GM19455 (cell line): ENCODE data around the gene KCTD13.
"Not testable (repeated sequence)": the region's sequence is repeated elsewhere in the genome, so short reads cannot be mapped to it uniquely, and the experiment has no call there.

Experiments used
- ATAC-seq: cut with Tn5 transposase; IDR thresholded peaks from one replicate; pipeline ENCODE4 v1.9.1; 2021; ENCODE audit not compliant: unreplicated experiment

Gene KCTD13

DNA sequence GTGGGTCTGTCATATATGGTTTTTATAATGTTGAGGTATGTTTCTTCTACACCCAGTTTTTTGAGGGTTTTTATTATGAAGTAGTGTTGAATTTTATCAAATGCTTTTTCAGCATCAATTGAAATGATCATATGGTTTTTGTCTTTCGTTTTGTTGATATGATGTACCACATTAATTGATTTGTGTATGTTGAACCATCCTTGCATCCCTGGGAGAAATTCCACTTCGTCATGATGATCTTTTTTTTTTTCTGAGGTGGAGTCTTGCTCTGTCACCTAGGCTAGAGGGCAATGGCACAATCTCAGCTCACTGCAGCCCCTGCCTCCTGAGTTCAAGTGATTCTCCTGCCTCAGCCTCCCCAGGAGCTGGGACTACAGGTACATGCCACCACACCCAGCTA is 21.9 kb upstream of the KCTD13 start:
- no peak for ATAC-seq

DNA sequence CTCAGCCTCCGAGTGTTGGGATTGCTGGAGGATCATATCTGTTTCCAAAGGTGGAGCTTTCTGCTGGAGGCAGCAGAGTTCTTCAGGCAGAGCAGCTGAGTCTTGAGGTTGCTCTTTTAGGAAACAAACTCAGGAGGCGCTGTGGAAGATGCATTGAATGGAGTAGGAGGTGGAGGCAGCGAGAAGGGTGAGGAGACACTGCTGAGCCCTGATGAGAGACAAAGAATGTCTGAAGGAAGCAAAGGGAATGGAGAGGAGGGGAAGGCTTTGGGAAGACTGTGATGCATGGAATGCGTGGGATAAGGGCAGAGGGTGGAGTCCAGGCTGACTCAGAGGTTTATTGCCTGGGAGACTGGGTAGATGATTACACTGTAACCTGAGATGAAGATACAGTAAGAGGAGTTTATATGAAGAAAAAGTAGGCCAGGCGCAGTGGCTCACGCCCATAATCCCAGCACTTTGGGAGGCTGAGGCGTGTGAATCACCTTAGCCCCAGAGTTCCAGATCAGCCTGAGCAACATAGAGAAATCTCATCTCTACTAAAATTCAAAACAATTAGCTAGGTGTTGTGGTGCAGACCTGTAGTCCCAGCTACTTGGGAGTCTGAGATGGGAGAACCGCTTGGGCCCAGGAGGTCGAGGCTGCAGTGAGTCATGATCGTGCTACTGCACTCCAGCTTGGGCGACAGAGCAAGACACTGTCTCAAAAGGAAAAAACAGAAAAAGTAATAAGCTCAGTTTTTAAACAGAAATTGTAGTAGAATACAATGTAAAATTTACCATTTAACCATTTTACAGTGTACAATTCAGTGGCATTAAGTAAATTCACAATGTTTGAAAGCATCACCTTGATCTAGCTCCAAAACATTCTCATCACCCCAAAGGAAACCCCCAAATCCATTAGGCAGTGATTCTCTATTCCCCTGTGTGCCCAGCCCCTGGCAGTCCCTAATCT is 18.1 kb upstream of the KCTD13 start:
- no peak for ATAC-seq

DNA sequence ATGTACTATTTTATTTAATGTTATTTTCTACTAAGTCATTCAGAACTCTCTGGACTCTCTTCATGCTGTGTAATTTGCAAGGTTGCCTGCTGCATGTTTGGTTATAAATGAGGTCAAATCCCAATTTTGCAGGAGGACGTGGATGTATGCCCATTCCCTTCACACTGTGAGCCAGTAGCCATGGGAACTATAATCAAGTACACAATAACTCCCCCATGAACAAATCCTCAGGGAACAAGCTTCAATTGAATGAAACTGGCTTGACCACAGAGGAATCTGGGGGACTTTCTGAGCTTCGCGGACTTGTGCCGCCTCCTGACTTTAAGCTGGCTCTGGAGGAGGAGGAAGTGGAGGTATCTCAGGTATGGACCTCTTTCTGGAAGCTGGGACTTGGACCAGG is 14.6 kb upstream of the KCTD13 start:
- no peak for ATAC-seq

DNA sequence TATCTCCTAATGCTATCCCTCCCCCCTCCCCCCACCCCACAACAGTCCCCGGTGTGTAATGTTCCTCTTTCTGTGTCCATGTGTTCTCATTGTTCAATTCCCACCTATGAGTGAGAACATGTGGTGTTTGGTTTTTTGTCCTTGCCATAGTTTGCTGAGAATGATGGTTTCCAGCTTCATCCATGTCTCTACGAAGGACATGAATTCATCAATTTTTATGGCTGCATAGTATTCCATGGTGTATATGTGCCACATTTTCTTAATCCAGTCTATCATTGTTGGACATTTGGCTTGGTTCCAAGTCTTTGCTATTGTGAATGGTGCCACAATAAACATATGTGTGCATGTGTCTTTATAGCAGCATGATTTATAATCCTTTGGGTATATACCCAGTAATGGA is 5.7 kb upstream of the KCTD13 start:
- ATAC-seq = not testable (repeated sequence)

DNA sequence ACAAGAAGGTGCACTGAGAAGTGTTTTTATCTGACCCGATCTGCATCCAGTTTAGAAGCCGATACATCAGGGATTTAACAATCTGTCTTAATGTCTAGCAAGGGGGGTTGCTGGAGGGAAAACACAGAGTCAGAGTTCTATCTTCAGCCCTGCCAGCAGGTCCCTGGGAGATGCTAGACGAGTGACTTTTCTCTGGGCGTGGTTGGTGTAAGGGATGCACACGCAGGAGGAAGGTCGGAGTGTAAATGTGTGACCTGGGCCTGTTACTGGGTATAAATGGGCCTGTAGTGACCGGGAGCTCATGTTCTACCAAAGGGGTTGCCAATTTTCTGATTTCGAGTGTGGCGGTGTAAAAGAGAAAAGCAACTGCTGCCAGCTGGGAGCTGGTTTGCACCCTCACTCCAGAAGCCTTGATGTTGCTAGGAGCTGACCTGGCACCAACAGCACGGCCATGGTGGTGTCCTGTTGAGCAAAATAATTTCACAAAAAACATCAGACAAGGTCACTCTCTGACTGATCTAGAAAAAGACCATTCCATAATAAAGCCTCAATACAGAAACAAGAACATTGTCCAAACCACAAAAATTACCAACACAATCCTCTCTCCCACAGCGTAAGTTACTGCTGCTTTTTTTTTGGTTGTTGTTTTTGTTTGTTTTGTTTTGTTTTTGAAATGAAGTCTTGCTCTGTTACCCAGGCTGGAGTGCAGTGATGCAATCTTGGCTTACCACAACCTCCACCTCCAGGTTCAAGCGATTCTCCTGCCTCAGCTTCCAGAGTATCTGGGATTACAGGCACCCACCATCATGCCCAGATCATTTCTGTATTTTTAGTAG is 1.3 kb upstream of the KCTD13 start:
- no peak for ATAC-seq

DNA sequence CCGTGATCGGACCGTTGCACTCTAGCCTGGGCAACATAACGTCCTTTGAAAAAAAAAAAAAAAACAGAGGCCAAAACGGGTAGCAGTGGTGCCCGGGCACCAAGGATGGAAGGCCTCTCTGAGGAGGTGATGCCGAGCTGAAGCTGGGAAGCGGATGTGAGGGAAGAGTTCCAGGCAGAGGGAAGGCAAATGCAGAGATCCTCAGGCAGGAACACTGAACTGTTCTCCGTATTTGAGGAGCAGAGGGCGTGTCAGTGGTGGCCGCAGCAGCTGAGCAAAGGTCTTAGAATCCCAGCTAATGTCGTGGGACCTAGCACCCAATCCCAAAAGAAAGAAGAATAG is 656 bp upstream of the KCTD13 start:
- ATAC-seq = no peak

DNA sequence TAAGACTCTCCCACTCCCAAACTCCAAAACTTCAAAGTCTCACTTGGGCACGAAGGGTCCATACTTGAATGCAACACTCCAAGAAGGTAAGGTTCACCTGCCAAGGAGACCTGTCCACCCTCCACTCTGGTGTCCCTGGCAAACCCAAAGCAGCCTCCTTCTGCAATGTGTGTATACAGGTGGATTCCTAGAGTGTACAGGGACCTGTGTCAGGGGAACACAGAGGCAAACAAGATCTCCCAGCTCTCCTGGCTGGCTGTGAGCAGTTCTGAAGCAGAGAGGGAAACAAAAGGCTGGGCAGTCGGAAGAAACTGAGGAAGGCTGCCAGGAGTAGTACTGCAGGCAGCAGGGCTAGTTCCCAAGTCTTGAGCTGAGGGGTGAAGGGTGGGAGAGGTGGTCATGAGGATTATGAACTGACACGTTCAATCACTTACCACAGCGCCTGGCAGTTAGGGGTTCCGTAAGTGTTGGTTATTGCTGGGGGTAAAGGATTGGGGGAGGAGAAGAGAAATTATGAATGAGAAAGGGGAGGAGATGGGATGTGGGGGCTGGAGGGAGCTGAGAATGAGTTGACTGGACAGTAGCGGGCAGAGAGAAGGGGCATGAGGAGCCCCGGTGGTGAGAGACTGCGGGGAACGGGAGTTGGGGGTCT is 795 bp downstream of the KCTD13 start:
- ATAC-seq = no peak

DNA sequence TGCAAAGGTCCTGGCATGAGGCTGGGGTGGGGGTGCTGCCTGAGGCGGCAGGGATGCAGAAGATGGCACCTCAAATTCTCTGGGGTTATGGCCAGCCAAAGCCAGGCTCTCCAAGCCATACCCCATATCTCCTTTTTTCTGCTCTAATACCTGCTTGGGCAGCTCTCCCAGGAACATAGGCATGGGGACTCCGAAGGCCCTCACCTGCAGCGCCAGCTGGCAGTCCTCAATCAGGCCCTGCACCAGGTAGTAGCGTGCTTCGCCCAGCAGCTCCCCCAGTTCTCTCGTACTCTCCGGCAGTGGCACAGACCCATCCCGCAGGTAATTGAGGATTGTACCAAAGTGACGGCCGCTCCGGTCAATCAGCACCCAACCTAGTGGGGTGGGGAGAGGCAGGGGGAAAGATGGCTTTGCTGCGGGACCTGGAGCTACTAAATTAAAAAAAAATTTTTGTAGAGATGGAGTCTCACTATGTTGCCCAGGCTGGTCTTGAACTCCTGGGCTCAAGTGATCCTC is 3.0 kb downstream of the KCTD13 start:
- no peak for ATAC-seq

DNA sequence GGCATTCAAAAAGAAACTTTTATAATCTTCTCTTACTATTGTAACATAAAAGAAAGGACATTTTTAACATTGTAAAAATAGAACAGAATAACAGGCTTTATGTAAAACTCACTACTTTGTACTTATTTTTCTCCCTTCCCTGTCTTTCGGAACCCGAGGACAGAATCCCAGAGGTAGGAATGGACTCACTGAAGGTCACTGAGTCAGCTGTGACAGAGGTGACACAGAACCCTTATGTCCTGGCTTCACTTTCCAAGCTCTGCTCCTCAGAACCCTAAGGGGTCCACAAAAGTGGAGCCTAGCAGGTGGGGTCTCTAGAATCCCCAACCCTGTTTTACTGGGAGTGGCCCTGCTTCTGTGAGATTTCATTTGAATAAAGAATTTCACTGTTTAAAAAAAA is 3.7 kb downstream of the KCTD13 start:
- ATAC-seq = no peak

DNA sequence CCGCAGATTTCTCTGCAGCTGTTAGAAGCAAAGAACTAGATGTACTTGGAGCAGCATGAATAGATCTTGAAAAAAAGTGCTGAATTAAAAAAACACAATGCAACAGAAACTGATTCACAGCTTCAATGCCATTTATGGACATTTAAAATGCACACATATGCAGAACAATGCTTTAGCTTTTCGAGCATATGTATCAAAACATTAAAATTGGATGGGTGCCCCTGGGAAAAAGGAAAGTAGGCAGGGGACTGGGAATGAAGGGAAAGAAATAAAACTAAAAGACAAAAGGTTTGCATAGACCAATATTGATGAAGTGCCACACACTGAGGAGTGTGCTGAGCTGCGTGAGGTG is 5.0 kb downstream of the KCTD13 start:
- no peak for ATAC-seq

DNA sequence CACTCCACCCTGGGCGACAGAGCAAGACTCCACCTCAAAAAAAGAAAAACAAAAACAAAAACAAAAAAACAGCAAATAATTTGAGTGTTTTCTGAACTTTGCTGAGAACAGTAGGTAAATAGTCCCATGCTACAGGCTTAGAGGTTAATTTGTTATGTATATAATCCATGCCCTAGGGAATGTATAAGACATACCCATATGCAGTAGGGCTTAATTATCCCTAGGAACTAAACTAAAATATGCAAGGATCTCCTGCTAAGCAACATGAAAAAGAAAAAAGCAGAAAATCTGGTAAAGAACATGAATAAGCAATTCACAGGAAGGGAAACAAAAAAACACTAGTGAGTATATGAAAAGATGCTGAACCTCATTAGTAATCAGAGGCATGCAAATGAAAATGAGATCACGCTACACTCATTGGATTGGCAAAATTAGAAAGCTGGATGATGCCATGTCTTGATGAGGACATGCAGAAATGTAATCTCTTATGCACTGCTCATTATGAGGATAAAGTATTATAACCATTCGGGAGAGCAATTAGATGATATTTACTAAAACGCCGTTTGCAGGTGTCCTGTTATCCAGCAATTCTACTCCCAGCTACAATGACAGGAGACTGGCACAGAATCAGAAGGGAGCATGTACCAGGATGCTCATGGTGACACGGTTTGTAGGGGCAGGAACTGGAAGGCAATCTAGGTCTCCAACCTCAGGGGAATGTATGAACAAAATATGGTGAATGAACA is 5.6 kb downstream of the KCTD13 start:
- ATAC-seq = no peak

DNA sequence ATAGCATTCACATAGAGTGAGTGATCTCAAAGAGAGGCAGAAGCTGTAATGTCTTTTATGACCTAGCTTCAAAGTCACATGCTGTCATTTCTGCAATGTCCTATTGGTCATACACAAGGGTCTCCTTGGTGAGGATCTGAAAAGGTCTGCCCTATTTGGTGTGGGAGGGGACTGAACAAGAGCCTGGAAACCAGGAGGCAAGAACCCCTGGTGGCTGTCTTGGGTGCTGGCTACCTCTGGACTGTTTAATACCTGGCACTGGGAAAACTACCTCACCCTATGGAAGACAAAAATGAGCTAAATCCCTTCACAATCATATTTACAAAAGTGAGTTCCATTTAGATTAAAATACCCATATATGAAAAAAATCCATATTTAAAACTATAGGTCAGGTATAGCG is 9.0 kb downstream of the KCTD13 start:
- no peak for ATAC-seq

DNA sequence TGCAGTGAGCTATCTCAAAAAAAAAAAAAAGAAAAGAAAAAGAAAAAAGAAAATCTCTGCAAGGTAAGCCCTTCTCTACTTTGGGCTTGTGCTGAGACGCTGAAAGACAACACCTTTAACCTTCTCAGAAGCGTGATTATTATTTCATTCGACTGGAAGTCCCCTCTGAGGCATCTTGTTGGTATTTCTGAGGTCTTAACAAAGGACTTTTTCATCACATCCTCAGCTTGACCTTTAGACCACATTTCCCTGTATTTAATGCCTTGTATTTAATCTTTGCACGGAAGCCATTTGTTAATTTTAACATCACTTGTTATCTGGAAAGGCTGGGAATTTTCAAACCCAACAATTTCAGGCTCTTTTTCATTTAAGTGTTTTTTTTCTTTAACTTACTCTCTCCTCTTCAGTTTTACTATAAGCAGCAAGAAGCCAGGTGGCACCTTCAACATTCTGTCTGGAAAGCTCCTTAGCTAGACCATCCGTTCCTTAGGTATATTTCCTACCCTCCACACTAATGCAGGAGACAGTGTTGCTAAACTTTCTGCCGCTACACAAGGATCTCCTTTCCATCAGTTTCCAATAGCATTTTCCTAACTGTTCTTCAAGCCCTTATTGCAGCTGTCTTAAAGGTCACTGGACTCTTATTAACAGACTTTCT is 10.3 kb downstream of the KCTD13 start:
- no peak for ATAC-seq

DNA sequence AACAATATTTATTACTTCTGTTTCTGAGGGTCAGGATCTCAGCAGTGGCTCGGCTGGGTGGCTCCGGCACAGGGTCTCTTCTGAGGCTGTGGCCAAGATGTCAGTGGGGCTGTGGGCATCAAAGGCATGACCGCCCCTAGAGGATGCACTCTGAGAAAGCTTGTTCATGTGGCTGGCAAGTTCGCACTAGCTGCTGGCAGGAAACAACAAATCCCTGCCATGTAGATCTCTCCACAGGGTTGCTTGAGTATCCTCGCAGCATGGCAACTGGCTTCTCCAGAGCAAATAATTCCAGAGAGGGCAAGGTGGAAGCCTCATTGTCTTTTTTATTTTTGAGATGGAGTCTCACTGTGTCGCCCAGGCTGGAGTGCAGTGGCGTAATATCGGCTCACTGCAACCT is 12.5 kb downstream of the KCTD13 start:
- ATAC-seq = no peak

DNA sequence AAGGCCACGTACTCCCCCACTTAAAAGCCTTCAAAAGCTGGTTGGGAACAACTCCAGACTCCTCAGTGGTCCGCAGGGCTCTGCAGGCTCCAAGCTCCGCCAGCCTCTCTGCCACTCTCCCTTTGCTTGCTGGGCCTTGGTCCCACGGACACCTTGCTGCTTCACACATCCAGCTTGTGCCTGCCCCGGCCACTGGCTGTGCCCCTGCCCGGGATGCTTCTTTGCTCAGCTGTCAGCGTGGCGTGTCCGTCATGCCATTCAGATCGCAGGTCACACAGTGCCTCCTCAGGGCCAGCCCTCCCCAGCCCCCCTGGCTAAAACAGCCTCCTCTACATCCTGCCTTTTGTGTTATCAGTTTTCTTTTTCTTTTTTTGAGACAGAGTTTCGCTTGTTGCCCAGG is 13.9 kb downstream of the KCTD13 start:
- no peak for ATAC-seq

DNA sequence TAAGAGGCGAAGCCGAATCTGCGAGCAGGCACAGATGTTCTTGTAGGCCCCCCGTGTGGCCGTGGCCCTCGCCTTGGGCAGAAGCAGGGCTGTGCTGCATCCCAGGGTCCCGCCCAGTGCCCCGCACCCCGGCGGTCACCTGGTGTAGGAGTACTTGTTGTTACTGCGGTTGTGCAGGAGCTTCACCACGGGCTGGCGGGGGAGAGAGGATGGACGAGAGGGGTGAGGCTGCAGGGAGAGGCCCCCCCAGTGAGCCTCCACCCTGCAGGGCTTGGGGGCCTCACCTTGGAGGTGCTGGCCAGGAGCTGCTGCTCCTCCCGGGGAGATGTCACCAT is 14.4 kb downstream of the KCTD13 start:
- ATAC-seq = no peak

DNA sequence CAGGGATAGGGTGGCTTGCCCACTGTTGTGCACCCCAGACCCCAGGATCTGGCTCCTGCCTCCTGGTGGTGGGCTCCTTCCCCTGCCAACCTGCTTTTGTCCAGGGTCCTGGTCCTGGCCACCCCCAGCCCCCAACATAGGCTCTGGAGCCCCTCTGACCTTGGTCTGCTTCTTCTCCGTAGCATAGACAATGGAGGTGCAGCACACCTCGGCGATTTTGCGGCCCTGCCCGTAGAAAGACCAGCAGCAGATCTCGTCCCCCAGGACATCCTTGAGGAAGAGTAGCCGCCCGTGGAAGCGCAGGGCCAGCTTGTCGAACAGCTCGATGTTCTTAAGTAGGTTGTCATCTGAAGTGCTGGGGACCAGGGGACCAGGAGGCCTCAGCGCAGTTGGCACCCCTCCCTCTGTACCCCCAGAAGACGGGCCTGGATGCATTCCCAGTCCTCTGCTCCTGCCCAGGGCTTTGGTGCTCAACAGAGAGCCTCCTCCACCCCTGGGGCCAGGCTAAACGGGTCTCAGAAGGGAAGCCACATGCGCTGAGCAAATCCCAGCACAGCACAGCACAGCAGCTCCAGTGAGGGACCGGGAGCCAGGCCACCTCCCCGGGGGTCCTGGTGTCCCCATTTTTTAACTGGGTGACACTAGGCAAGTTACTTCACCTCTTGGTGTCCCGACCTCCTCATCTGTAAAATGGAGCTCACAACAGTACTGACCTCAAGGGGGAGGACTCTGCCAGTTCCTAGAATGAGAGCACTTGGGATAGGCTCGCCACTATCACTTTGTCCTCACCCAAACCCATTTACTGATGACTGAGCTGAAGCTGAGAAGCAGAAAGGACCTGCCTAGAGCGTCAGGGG is 15.0 kb downstream of the KCTD13 start:
- ATAC-seq = no peak

DNA sequence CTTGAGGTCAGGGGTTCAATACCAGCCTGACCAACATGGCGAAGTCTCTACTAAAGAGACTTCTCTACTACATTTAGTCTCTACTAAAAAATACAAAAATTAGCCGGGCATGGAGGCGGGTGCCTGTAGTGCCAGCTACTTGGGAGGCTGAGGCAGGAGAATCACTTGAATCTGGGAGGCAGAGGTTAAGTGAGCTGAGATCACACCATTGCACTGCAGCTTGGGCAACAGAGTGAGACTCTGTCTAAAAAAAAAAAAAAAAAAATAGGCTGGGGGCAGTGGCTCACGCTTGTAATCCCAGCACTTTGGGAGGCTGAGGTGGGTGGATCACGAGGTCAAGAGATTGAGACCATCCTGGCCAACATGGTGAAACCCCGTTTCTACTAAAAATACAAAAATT is 16.2 kb downstream of the KCTD13 start:
- ATAC-seq = not testable (repeated sequence)

DNA sequence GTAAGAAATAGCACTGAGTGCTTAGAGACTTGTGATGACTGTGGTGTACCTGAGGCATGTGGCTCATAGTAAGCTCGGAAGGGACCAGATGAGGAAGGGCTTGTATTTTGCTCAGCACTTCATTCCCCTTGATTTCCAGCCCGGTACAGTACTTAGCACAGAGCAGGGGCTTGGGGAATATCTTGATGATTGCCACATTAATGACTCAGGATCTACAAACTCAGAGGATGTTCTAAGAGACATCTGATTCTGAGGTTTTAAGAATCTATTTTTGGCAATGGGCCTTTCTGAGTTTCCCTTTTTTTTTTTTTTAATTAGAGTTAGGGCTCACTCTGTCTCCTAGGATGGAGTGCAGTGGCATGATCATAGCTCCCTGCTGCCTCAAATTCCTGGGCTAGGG is 16.6 kb downstream of the KCTD13 start:
- no peak for ATAC-seq
